H1 (cell line): ENCODE measurements around the gene CFAP61. TPM values are rescaled to one million over a fixed set of nuclear protein-coding genes. Genes with fewer than 3 reads are reported as not detected.

Experiments
- ATF2 ChIP-seq: IDR thresholded peaks from 2 replicates; pipeline ENCODE4 v1.6.1; 2012; ENCODE audit warnings: low read length, inconsistent platforms
- KDM4A ChIP-seq: IDR thresholded peaks from one replicate; pipeline ENCODE4 v1.7.1; 2012; ENCODE audit warnings: low read depth, mild to moderate bottlenecking, moderate library complexity, low read length, inconsistent platforms; ENCODE audit not compliant: severe bottlenecking
- TAF1 ChIP-seq: IDR thresholded peaks from 2 replicates; pipeline ENCODE4 v1.6.1; 2011; ENCODE audit warnings: mild to moderate bottlenecking, low read depth, low read length
- polyA plus RNA-seq, 7 experiments: library from polyadenylated mRNA; depleted of rRNA in 3 of 7; stranded (reverse) in 5 of 7; unstranded in 2 of 7; fragments of >200 nt in 5 of 7; fragments of 200-250 nt in 2 of 7; gene quantifications; 1 replicate in 5 of 7; 2 replicates in 1 of 7; 4 replicates in 1 of 7; pipeline versions ENCODE4 v1.2.1 to v1.2.3, GENCODE V29; 2011 to 2013; ENCODE audit warnings: missing spikeins in 2 of 7, mixed read lengths in 2 of 7
- total RNA-seq: library from RNA; stranded (reverse); fragmentation: NEBNext Ultra II Directional; extraction: Animal tissue kit (Norgen Biotek cat#: 25700); gene quantifications from 2 replicates; pipeline ENCODE4 v1.2.1, GENCODE V29; 2021

Gene CFAP61
- total and polyA plus RNA-seq, 2 of the 8 experiments (the other 6 are each of a cell fraction or from before 2014, with no cell fraction given), result 0.29 to 0.61 TPM

- TF ChIP-seq KDM4A (no peak), ATF2 (no peak), TAF1 (no peak)
Measured at GRCh38 chr20:20102163-20102562, 49.8 kb downstream of the CFAP61 start (continued).
